HUES64 (cell line): Measurements from ENCODE around the gene TRAF6. TPM values are rescaled to one million over a fixed set of nuclear protein-coding genes. Genes with fewer than 3 reads are reported as not detected.
"Not testable (repeated sequence)": the region's sequence is repeated elsewhere in the genome, so short reads cannot be mapped to it uniquely, and the experiment has no call there.

Experiments
- H3K27ac ChIP-seq: 2 replicates; pipeline ENCODE4 v1.7.0; 2013; ENCODE audit warnings: low read depth, low read length, inconsistent platforms
- H3K27me3 ChIP-seq: 2 replicates; pipeline ENCODE4 v1.6.1; 2013; ENCODE audit warnings: mild to moderate bottlenecking, low read length; ENCODE audit not compliant: insufficient read depth
- H3K36me3 ChIP-seq: 2 replicates; pipeline ENCODE4 v1.6.1; 2013; ENCODE audit warnings: mild to moderate bottlenecking, low read length; ENCODE audit not compliant: insufficient read depth
- H3K4me1 ChIP-seq: 2 replicates; pipeline ENCODE4 v1.6.1; 2013; ENCODE audit warnings: mild to moderate bottlenecking, low read length, moderate library complexity; ENCODE audit not compliant: insufficient read depth
- H3K4me3 ChIP-seq: 2 replicates; pipeline ENCODE4 v1.5.1; 2013; ENCODE audit warnings: mild to moderate bottlenecking, low read length, moderate library complexity
- H3K9ac ChIP-seq: 2 replicates; pipeline ENCODE4 v1.6.1; 2013; ENCODE audit warnings: mild to moderate bottlenecking, low read depth, low read length
- H3K9me3 ChIP-seq: 2 replicates; pipeline ENCODE4 v1.6.1; 2013; ENCODE audit warnings: low read depth, low read length; ENCODE audit not compliant: insufficient read depth
- WGBS: fragments of 150-250, 120-280 bp; methylation state at CpG from one replicate; pipeline ENCODE4 v1.1.7; 2013; ENCODE audit warnings: missing lambda C conversion rate; 5-methylcytosine and 5-hydroxymethylcytosine counted together
- polyA plus RNA-seq, 2 experiments: library from polyadenylated mRNA; stranded (reverse); fragments of 50-300 nt; gene quantifications; one replicate each; pipeline ENCODE4 v1.2.3, GENCODE V29; 2013

TRAF6 gene, protein sequence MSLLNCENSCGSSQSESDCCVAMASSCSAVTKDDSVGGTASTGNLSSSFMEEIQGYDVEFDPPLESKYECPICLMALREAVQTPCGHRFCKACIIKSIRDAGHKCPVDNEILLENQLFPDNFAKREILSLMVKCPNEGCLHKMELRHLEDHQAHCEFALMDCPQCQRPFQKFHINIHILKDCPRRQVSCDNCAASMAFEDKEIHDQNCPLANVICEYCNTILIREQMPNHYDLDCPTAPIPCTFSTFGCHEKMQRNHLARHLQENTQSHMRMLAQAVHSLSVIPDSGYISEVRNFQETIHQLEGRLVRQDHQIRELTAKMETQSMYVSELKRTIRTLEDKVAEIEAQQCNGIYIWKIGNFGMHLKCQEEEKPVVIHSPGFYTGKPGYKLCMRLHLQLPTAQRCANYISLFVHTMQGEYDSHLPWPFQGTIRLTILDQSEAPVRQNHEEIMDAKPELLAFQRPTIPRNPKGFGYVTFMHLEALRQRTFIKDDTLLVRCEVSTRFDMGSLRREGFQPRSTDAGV
- polyA plus RNA-seq (2013, experiment 1 of 2): 6.1 TPM
- polyA plus RNA-seq (2013, experiment 2 of 2): 7.5 TPM

GRCh38 chr11:36509694-36510593, at the start of gene TRAF6:
TRAF6 (minus strand) TSS chr11:36510272; CDS start chr11:36501515, 8,757 bp downstream.
- H3K27me3 ChIP-seq: peaks cover 5% of the 10 kb centered on the region
- peaks cover 11% of the 10 kb centered on the region; the same call in 1 of the 2 replicates for H3K4me1 ChIP-seq
- no peaks in the 10 kb centered on the region for H3K36me3 ChIP-seq
- H3K9ac ChIP-seq: peak within 1 kb of the TSS; percentile 88
- WGBS: under 1% methylated on average over 81 of the region's 81 CpGs
- peak within 1 kb of the TSS; percentile 94 for H3K4me3 ChIP-seq
- H3K9me3 ChIP-seq: peaks cover 2% of the 10 kb centered on the region; the same call in 1 of the 2 replicates
- peak within 1 kb of the TSS; percentile 69 for H3K27ac ChIP-seq

GRCh38 chr11:36558571-36559413, 48.7 kb upstream of the TRAF6 start:
- H3K36me3 ChIP-seq: no peaks in the 10 kb centered on the region
- H3K9ac ChIP-seq: no peak overlapping the region
- no peak overlapping the region for H3K4me3 ChIP-seq
- H3K27ac ChIP-seq: no peak overlapping the region
- no peaks in the 10 kb centered on the region for H3K4me1 ChIP-seq
- H3K9me3 ChIP-seq: no peaks in the 10 kb centered on the region
- 100% methylated on average over 2 of the region's 4 CpGs for WGBS
- no peaks in the 10 kb centered on the region for H3K27me3 ChIP-seq

GRCh38 chr11:36557991-36558390, 47.9 kb upstream of the TRAF6 start:
- Histone ChIP-seq H3K4me3 (no peak overlapping the region), H3K9me3 (no peaks in the 10 kb centered on the region), H3K27me3 (no peaks in the 10 kb centered on the region), H3K4me1 (no peaks in the 10 kb centered on the region), H3K9ac (no peak overlapping the region), H3K36me3 (no peaks in the 10 kb centered on the region), H3K27ac (no peak overlapping the region)

- not testable (repeated sequence) for H3K4me3 ChIP-seq, H3K27ac ChIP-seq, H3K4me1 ChIP-seq, H3K9me3 ChIP-seq, H3K27me3 ChIP-seq, H3K36me3 ChIP-seq, H3K9ac ChIP-seq
- WGBS: 89% methylated on average over 16 of the region's 17 CpGs
Observed at GRCh38 chr11:36557390-36557789, 47.3 kb upstream of the TRAF6 start.

GRCh38 chr11:36550385-36551115, 40.5 kb upstream of the TRAF6 start:
- Histone ChIP-seq H3K4me1 (no peaks in the 10 kb centered on the region), H3K27me3 (no peaks in the 10 kb centered on the region), H3K36me3 (no peaks in the 10 kb centered on the region), H3K9me3 (no peaks in the 10 kb centered on the region), H3K4me3 (no peak overlapping the region), H3K27ac (no peak overlapping the region), H3K9ac (no peak overlapping the region)
- 100% methylated on average over 1 of the region's 1 CpG for WGBS

DNA sequence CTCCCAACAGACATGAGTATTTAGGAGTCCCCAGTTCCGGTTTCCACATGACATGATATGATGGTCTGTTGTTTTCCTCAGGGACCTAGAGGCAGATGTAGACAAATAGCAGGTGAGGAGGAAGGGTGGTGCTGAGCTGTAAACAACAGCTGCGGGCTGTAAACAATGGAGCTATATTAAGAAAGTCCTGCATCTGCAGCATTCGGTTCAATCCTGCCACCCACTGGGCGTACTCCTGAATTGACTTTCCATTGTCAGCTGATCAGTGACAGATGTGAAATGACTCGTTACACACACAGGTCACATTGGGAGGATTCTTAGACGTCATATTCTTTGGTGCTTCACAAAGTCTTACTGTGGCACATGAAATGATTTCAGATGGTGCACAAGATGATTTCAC, 30.9 kb upstream of the TRAF6 start:
- H3K36me3 ChIP-seq: no peaks in the 10 kb centered on the region
- H3K9me3 ChIP-seq: no peaks in the 10 kb centered on the region
- H3K27me3 ChIP-seq: 0 out of 2 replicates have a peak, but pooled peaks cover 3% of the 10 kb centered on the region
- no peak overlapping the region for H3K27ac ChIP-seq
- no peak overlapping the region for H3K4me3 ChIP-seq
- H3K4me1 ChIP-seq: no peaks in the 10 kb centered on the region; the same call in 1 of the 2 replicates
- WGBS: 45% methylated on average over 6 of the region's 6 CpGs
- no peak overlapping the region for H3K9ac ChIP-seq

- Histone ChIP-seq H3K9me3 (no peaks in the 10 kb centered on the region), H3K4me3 (no peak overlapping the region), H3K36me3 (no peaks in the 10 kb centered on the region), H3K27me3 (no peaks in the 10 kb centered on the region), H3K9ac (no peak overlapping the region), H3K4me1 (no peaks in the 10 kb centered on the region), H3K27ac (no peak overlapping the region)
- 77% methylated on average over 2 of the region's 3 CpGs for WGBS
Observed at GRCh38 chr11:36534276-36534840, 24.3 kb upstream of the TRAF6 start.

- Histone ChIP-seq H3K4me1 (no peaks in the 10 kb centered on the region), H3K9me3 (no peaks in the 10 kb centered on the region), H3K9ac (no peak overlapping the region), H3K27me3 (no peaks in the 10 kb centered on the region), H3K36me3 (no peaks in the 10 kb centered on the region), H3K4me3 (no peak overlapping the region), H3K27ac (no peak overlapping the region)
- 81% methylated on average over 8 of the region's 8 CpGs for WGBS
Observed at GRCh38 chr11:36532941-36533601, 23.0 kb upstream of the TRAF6 start.

- Histone ChIP-seq H3K9ac (no peak overlapping the region), H3K9me3 (no peaks in the 10 kb centered on the region), H3K4me3 (no peak overlapping the region), H3K4me1 (no peaks in the 10 kb centered on the region), H3K36me3 (no peaks in the 10 kb centered on the region), H3K27ac (no peak overlapping the region), H3K27me3 (no peaks in the 10 kb centered on the region)
Observed at GRCh38 chr11:36530840-36531239, 20.8 kb upstream of the TRAF6 start.
